Activated CD8-positive, alpha-beta memory T cell treated with anti-CD3 and anti-CD28 coated beads for 4 hours (primary cell): ENCODE results near the gene DENND6B.
A peak's percentile ranks its signal among the peaks of the same experiment; 100 is the strongest.
"Not testable (repeated sequence)": the region's sequence is repeated elsewhere in the genome, so short reads cannot be mapped to it uniquely, and the experiment has no call there.

Source experiments
- DNase-seq, 2 donors: peaks; one replicate each; pipeline ENCODE4 v3.0.0-alpha.2; 2020; ENCODE audit warnings: low read depth in 2 of 2

The DENND6B gene

GRCh38 chr22:50273352-50273751 lies 53.5 kb downstream of the DENND6B start:
- not testable (repeated sequence) for DNase-seq

- DNase-seq: no peak
Measured at GRCh38 chr22:50272044-50272802, 54.6 kb downstream of the DENND6B start.

GRCh38 chr22:50271519-50271970 lies 55.3 kb downstream of the DENND6B start:
- DNase-seq: no peak

- DNase-seq: peak in 1 of 2 donors; percentile 29
Measured at GRCh38 chr22:50270666-50271394, 56.0 kb downstream of the DENND6B start.

GRCh38 chr22:50269970-50270665 lies 56.7 kb downstream of the DENND6B start, which contains the start of gene MAPK11:
Gene MAPK11, minus strand, starts transcription at chr22:50270380. Its CDS starts 88 bp downstream, at chr22:50270292.
- peak; percentile 50 to 54 for DNase-seq

GRCh38 chr22:50269573-50269969 lies 57.2 kb downstream of the DENND6B start:
- DNase-seq: no peak

- DNase-seq: no peak
Measured at GRCh38 chr22:50268655-50269113, 58.1 kb downstream of the DENND6B start.

- DNase-seq: no peak
Measured at GRCh38 chr22:50267591-50268390, 59.0 kb downstream of the DENND6B start.

GRCh38 chr22:50266994-50267393 lies 59.8 kb downstream of the DENND6B start:
- DNase-seq: no peak

GRCh38 chr22:50264946-50265669 lies 61.7 kb downstream of the DENND6B start:
- no peak for DNase-seq

- DNase-seq: no peak
Measured at GRCh38 chr22:50264104-50264745, 62.6 kb downstream of the DENND6B start.

- DNase-seq: no peak
Measured at GRCh38 chr22:50262973-50263617, 63.7 kb downstream of the DENND6B start.

- no peak for DNase-seq
Measured at GRCh38 chr22:50262460-50262911, 64.3 kb downstream of the DENND6B start.

- DNase-seq: no peak
Measured at GRCh38 chr22:50261615-50262459, 65.0 kb downstream of the DENND6B start, which contains the start of gene MAPK12. Gene MAPK12, minus strand, starts transcription at chr22:50261683. Its CDS starts 174 bp downstream, at chr22:50261509.

- no peak for DNase-seq
Measured at GRCh38 chr22:50260801-50261614, 65.8 kb downstream of the DENND6B start.

GRCh38 chr22:50260434-50260800 lies 66.4 kb downstream of the DENND6B start:
- no peak for DNase-seq

GRCh38 chr22:50259302-50259701 lies 67.5 kb downstream of the DENND6B start:
- DNase-seq: no peak
